Hematopoietic multipotent progenitor cell treated with erythropoietin and hydrocortisone succinate and interleukin-3 and kit ligand, for 6 days (in vitro differentiated cells): ENCODE data around the gene PSENEN.
"Not testable (repeated sequence)": the region's sequence is repeated elsewhere in the genome, so short reads cannot be mapped to it uniquely, and the experiment has no call there.

Source experiments
- DNase-seq: peaks from one replicate; pipeline ENCODE4 v3.0.0-alpha.2; 2015

The PSENEN gene

DNA sequence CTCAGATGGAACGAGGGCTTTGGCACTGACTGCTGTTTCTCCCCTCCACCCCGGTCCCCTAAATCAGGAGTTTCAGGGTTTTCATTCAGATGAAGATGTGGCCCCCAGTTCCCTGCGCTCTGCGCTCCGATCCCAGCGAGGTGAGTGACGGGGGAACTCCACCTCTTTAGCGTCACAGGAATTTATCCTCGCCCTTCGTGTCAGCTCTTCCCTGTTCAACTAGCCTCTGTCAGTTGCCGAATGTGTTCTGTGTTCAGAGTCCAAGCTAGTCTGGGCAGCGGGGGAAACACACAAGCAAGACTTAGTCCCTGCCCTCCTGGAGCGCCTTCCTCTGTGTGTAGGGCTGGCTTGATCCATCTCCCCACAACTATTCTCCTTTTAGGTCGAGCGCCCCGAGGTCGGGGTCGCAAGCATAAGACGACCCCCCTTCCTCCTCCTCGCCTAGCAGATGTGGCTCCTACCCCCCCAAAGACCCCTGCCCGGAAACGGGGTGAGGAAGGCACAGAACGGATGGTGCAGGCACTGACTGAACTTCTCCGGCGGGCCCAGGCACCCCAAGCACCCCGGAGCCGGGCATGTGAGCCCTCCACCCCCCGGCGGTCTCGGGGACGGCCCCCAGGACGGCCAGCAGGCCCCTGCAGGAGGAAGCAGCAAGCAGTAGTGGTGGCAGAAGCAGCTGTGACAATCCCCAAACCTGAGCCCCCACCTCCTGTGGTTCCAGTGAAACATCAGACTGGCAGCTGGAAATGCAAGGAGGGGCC, 25.9 kb upstream of the PSENEN start:
- DNase-seq: no peak

- DNase-seq: no peak
Measured at GRCh38 chr19:35720163-35720524, 25.3 kb upstream of the PSENEN start.

GRCh38 chr19:35720648-35721047, 24.8 kb upstream of the PSENEN start:
- no peak for DNase-seq

GRCh38 chr19:35721374-35721773, 24.1 kb upstream of the PSENEN start:
- no peak for DNase-seq

GRCh38 chr19:35722461-35722860, 23.0 kb upstream of the PSENEN start:
- no peak for DNase-seq

- no peak for DNase-seq
Measured at GRCh38 chr19:35722897-35723296, 22.6 kb upstream of the PSENEN start.

DNA sequence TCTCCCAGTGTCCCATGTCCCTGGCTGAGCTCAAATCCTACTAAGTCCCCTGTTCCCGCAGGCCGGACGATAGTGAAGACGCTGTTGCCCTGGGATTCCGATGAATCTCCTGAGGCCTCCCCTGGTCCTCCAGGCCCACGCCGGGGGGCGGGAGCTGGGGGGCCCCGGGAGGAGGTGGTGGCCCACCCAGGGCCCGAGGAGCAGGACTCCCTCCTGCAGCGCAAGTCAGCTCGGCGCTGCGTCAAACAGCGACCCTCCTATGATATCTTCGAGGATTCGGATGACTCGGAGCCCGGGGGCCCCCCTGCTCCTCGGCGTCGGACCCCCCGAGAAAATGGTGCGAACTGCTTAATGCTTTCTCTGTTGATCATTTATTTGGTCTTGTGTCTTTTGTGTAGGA, 21.8 kb upstream of the PSENEN start:
- DNase-seq: no peak

DNA sequence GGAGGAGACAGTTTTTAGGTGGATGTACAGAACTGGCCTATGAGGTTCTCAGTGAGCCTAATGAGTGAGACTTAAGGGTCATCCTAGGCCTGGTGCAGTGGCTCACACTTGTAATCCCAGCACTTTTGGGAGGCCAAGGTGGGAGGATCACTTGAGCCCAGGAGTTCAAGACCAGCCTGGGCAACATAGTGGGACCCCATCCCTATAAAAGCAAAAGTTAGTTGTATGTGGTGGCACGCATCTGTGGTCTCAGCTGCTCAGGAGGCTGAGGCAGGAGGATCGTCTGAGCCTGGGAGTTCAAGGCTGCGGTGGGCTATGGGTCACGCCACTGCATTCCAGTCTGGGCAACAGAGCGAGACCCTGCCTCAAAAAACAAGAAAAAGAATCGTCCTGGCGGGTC, 21.3 kb upstream of the PSENEN start:
- not testable (repeated sequence) for DNase-seq

GRCh38 chr19:35724560-35724959, 20.9 kb upstream of the PSENEN start:
- no peak for DNase-seq

DNA sequence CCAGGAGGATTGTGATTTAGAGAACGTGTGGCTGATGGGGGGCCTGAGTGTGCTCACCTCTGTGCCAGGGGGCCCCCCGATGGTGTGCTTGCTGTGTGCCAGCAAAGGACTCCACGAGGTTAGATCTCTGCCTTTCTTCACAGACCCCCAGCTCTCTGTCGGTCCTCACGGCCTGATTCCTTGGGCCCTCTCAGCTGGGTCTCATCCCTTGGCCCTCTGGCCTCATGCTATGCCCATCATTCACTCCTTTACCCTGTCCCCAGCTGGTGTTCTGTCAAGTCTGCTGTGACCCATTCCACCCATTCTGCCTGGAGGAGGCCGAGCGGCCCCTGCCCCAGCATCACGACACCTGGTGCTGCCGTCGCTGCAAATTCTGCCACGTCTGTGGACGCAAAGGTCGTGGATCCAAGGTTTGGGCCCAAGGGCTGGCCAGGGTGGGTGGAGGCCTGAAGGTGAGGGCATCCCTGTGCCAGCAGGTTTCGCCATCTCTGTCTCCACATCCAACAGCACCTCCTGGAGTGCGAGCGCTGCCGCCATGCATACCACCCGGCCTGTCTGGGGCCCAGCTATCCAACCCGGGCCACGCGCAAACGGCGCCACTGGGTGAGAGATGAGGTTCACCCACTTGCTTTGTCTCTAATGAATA, 20.1 kb upstream of the PSENEN start:
- DNase-seq: no peak

- no peak for DNase-seq
Measured at GRCh38 chr19:35727053-35727955, 18.1 kb upstream of the PSENEN start.

GRCh38 chr19:35727956-35728706, 17.3 kb upstream of the PSENEN start:
- no peak for DNase-seq

- no peak for DNase-seq
Measured at GRCh38 chr19:35729021-35729420, 16.4 kb upstream of the PSENEN start.

DNA sequence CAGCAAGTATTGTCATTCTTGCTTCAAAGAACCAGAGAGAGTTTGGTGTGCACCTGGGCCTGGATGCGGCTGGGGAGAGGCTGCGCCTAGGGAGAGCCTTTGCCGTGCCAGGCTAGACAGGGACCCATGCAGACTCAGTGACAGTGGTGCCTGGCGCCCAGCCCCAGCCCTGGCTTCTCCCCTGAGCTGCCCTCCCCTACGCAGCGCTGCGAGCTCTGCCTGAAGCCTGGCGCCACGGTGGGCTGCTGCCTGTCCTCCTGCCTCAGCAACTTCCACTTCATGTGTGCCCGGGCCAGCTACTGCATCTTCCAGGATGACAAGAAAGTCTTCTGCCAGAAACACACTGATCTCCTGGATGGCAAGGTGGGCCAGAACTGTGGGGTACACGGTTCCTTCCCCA, 15.7 kb upstream of the PSENEN start:
- DNase-seq: no peak

GRCh38 chr19:35730326-35730725, 15.1 kb upstream of the PSENEN start:
- no peak for DNase-seq

DNA sequence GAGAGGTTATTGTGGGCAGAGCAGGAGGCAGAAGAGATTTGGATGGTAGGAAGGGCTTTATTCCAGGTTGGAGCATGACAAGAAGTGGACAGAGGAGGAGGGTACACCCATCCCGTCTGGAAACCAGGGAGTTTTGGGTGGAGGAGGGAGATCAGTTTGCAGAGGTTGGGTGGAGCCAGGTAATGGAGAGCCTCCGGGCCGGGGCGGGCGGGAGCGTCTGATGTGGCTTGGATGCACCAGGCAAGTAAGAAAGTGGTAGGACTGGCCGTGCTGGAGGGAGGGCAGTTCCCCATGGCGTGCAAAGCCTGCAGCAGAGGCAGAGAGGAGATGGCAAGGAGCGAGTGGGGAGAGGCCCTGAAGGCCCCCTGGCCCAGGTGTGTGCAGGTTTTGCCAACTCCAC, 14.1 kb upstream of the PSENEN start:
- no peak for DNase-seq

GRCh38 chr19:35731779-35732405, 13.6 kb upstream of the PSENEN start:
- DNase-seq: no peak

- DNase-seq: no peak
Measured at GRCh38 chr19:35732540-35733179, 12.8 kb upstream of the PSENEN start.

- DNase-seq: no peak
Measured at GRCh38 chr19:35733180-35734125, 12.0 kb upstream of the PSENEN start.

DNA sequence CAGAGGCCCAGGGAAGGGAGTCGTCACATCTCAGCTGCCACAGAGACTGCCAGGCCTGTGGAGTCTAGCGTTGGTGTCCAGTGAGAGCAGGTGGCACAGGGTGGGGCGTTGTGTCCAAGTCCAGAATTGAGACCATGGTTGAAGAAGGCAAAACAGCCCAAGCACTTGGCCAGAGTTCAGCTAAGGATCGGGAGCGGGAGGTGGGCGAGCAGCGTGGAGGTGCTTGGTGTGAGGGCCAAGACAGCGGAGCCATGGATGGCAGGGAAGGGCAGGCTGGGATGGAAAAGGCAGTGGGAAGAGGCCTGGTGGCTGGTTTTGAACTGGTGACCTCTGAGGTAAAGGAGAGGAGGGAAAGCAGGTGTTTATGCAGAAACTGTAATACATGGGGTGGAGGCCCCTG, 11.2 kb upstream of the PSENEN start:
- no peak for DNase-seq

- no peak for DNase-seq
Measured at GRCh38 chr19:35734889-35735288, 10.6 kb upstream of the PSENEN start.
